Measurements from ENCODE around the gene CLN5. TPM values are rescaled to one million over a fixed set of nuclear protein-coding genes. Genes with fewer than 3 reads are reported as not detected.

Gene CLN5
- total and polyA plus RNA-seq, 2 of the 13 experiments (the other 11 are each of a cell fraction or from before 2014, with no cell fraction given), result 10.1 to 13.7 TPM

DNA sequence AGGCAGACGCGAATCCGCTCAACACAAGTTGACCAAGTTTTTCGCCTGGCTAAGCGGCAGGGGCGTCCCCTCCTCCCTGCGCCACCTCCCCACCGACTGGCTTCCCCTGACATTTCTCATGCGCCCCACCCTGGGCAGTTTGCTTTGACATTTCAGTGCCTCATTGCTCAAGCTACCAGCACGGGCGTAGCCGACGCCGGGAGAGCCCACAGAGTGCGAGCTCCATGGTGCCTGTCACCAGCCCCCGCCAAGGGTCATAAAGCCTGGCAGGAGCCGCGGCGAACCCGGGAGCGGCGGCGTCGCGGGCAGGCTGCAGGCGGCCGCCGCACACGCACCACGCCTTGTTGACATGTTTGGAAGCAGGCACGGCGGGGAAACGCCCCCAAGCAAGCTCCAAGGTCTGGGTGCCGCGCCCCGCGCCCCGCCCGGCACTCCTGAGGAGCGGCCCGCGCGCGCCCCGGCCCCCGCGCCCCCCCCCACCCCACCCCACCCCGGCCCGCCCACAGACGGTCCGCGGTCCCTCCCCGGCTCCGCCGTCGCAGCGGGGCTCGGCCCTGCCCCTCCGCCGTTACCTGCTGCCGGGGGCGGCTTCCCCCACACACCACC lies 34.5 kb downstream of the CLN5 start (continued):
- TF ChIP-seq ARID4A (CRISPR knock-in tag; IDR thresholded peaks at IDR 0.05; ENCODE audit: borderline replicate concordance) (peak; percentile 81), ZNF558 (CRISPR knock-in tag; IDR thresholded peaks at IDR 0.05; ENCODE audit: borderline replicate concordance) (no peak), MZF1 (CRISPR knock-in tag; IDR thresholded peaks at IDR 0.05; ENCODE audit: borderline replicate concordance) (no peak), FOXP4 (CRISPR knock-in tag; IDR thresholded peaks at IDR 0.05) (0 out of 2 replicates have a peak, but pooled peaks have one; percentile 35), MEIS2 (CRISPR knock-in tag; IDR thresholded peaks at IDR 0.05) (0 out of 2 replicates have a peak, but pooled peaks have one; percentile 18), SNRNP70 (IDR thresholded peaks at IDR 0.05; ENCODE audit: low read depth, low read length) (no peak), AGO2 (optimal IDR thresholded peaks at IDR 0.05; ENCODE audit: low read depth, low read length) (peak; percentile 51)
- TF ChIP-seq, protein P1, sequence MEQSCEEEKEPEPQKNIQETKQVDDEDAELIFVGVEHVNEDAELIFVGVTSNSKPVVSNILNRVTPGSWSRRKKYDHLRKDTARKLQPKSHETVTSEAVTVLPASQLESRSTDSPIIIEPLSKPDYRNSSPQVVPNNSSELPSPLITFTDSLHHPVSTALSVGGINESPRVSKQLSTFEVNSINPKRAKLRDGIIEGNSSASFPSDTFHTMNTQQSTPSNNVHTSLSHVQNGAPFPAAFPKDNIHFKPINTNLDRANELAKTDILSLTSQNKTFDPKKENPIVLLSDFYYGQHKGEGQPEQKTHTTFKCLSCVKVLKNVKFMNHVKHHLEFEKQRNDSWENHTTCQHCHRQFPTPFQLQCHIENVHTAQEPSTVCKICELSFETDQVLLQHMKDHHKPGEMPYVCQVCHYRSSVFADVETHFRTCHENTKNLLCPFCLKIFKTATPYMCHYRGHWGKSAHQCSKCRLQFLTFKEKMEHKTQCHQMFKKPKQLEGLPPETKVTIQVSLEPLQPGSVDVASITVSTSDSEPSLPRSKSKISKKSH (CRISPR knock-in tag; IDR thresholded peaks at IDR 0.05; ENCODE audit: borderline replicate concordance), result 0 out of 2 replicates have a peak, but pooled peaks have one; percentile 63

Measured in HepG2 (cell line).